Measurements from ENCODE around the gene CA10. TPM values are rescaled to one million over a fixed set of nuclear protein-coding genes. Genes with fewer than 3 reads are reported as not detected.

Gene CA10
- total RNA-seq, 4 donors from 2014 or later = not detected

- Histone ChIP-seq H3K4me3 (no peak overlapping the region), H3K9me3 (no peaks in the 10 kb centered on the region), H3K36me3 (no peaks in the 10 kb centered on the region), H3K27ac (no peak overlapping the region), H3K4me1 (peaks cover 0 to 9% (median 0%) of the 10 kb centered on the region in 3 donors), H3K27me3 (no peaks in the 10 kb centered on the region)
- TF ChIP-seq EP300 (IDR thresholded peaks at IDR 0.05) = no peak
- no peak for TF ChIP-seq POLR2AphosphoS5 (IDR thresholded peaks at IDR 0.05)
- no peak for TF ChIP-seq POLR2A (IDR thresholded peaks at IDR 0.05)
- no peak for TF ChIP-seq CTCF (IDR thresholded peaks at IDR 0.05)
- ATAC-seq = no peak
Measured at GRCh38 chr17:51720439-51720838, 438.1 kb downstream of the CA10 start.

GRCh38 chr17:51718983-51719382 is 439.5 kb downstream of the CA10 start:
- no peak for ATAC-seq

GRCh38 chr17:51711581-51711980 is 446.9 kb downstream of the CA10 start:
- no peak for TF ChIP-seq CTCF (IDR thresholded peaks at IDR 0.05)
- TF ChIP-seq POLR2A (IDR thresholded peaks at IDR 0.05) = no peak
- TF ChIP-seq POLR2AphosphoS5 (IDR thresholded peaks at IDR 0.05) = no peak
- TF ChIP-seq EP300 (IDR thresholded peaks at IDR 0.05) = no peak
- no peak overlapping the region for H3K27ac ChIP-seq
- H3K4me3 ChIP-seq = no peak overlapping the region
- no peak for ATAC-seq
- no peaks in the 10 kb centered on the region for H3K9me3 ChIP-seq
- H3K27me3 ChIP-seq = no peaks in the 10 kb centered on the region
- H3K4me1 ChIP-seq = no peaks in the 10 kb centered on the region
- WGBS, 2 donors (ENCODE audit: low coverage in 1 of 2) = 77 to 78% methylated on average over 4 of the region's 7 CpGs
- no peaks in the 10 kb centered on the region for H3K36me3 ChIP-seq

More at GRCh38 chr17:51718983-51719382, 439.5 kb downstream of the CA10 start:
- TF ChIP-seq CTCF (IDR thresholded peaks at IDR 0.05) (no peak), EP300 (IDR thresholded peaks at IDR 0.05) (no peak), POLR2A (IDR thresholded peaks at IDR 0.05) (no peak), POLR2AphosphoS5 (IDR thresholded peaks at IDR 0.05) (no peak)
- Histone ChIP-seq H3K36me3 (no peaks in the 10 kb centered on the region), H3K4me1 (peaks cover 0 to 5% (median 0%) of the 10 kb centered on the region in 3 donors), H3K27me3 (no peaks in the 10 kb centered on the region), H3K27ac (no peak overlapping the region), H3K9me3 (no peaks in the 10 kb centered on the region), H3K4me3 (no peak overlapping the region)
- WGBS, 2 donors (ENCODE audit: low coverage in 1 of 2) = 59 to 80% methylated on average over 2 to 3 of the region's 3 CpGs

- Histone ChIP-seq H3K36me3 (no peaks in the 10 kb centered on the region), H3K4me1 (no peaks in the 10 kb centered on the region), H3K27ac (peak overlapping the region in 2 of 4 donors; percentile 24 to 40), H3K9me3 (no peaks in the 10 kb centered on the region), H3K27me3 (no peaks in the 10 kb centered on the region), H3K4me3 (no peak overlapping the region)
- no peak for TF ChIP-seq EP300 (IDR thresholded peaks at IDR 0.05)
- no peak for TF ChIP-seq CTCF (IDR thresholded peaks at IDR 0.05)
- TF ChIP-seq POLR2AphosphoS5 (IDR thresholded peaks at IDR 0.05) = no peak
- TF ChIP-seq POLR2A (IDR thresholded peaks at IDR 0.05) = no peak
- peak; percentile 69 for ATAC-seq
- 62 to 71% methylated on average over 2 to 3 of the region's 3 CpGs for WGBS, 2 donors (ENCODE audit: low coverage in 1 of 2)
Measured at GRCh38 chr17:51710634-51710979, 447.9 kb downstream of the CA10 start.

GRCh38 chr17:51709694-51710633 is 448.6 kb downstream of the CA10 start:
- H3K36me3 ChIP-seq = no peaks in the 10 kb centered on the region
- TF ChIP-seq EP300 (IDR thresholded peaks at IDR 0.05) (no peak), POLR2AphosphoS5 (IDR thresholded peaks at IDR 0.05) (no peak), POLR2A (IDR thresholded peaks at IDR 0.05) (no peak), CTCF (IDR thresholded peaks at IDR 0.05) (no peak)
- no peak overlapping the region for H3K4me3 ChIP-seq
- peak; percentile 52 for ATAC-seq
- WGBS, 2 donors (ENCODE audit: low coverage in 1 of 2) = 55 to 80% methylated on average over 1 to 7 of the region's 7 CpGs
- no peaks in the 10 kb centered on the region for H3K4me1 ChIP-seq
- H3K27me3 ChIP-seq = no peaks in the 10 kb centered on the region
- no peaks in the 10 kb centered on the region for H3K9me3 ChIP-seq
- H3K27ac ChIP-seq = peak overlapping the region in 2 of 4 donors; percentile 24 to 40

Measured in gastroesophageal sphincter (tissue), 4 donors.